Measurements from ENCODE around the gene HNRNPL.

DNA sequence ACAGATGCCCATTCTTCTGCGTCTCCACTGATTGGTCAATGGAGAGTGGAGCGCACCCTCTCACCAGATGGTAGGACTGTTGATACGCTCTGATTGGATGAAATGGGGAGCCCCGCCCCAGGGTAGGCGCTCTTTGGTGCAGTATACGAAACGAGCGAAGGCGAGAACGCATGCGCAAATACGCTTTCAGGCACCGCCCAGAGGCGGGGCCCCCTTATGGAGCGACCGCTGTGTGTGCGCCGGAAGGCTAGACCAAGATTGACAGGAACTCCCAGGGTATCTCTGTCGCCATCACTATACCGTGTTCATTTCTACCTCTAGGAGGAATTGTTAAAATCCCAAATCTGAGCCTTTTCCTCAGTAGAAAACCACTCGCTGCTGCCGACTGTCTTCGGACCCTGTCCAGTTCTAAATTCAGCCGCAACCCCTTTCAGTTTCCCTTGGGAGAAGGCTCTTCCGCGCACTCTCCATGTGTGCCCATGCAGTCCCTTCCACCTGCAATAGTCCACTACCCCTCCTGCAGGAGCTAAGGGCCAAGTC is 720 bp upstream of the HNRNPL start:
- peak in 2 of 4 donors; percentile 62 to 92 for TF ChIP-seq POLR2A (IDR thresholded peaks at IDR 0.05)
- TF ChIP-seq, protein P1, sequence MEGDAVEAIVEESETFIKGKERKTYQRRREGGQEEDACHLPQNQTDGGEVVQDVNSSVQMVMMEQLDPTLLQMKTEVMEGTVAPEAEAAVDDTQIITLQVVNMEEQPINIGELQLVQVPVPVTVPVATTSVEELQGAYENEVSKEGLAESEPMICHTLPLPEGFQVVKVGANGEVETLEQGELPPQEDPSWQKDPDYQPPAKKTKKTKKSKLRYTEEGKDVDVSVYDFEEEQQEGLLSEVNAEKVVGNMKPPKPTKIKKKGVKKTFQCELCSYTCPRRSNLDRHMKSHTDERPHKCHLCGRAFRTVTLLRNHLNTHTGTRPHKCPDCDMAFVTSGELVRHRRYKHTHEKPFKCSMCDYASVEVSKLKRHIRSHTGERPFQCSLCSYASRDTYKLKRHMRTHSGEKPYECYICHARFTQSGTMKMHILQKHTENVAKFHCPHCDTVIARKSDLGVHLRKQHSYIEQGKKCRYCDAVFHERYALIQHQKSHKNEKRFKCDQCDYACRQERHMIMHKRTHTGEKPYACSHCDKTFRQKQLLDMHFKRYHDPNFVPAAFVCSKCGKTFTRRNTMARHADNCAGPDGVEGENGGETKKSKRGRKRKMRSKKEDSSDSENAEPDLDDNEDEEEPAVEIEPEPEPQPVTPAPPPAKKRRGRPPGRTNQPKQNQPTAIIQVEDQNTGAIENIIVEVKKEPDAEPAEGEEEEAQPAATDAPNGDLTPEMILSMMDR (IDR thresholded peaks at IDR 0.05), result peak in 2 of 7 experiments; percentile 22 to 47
